NB4 (cell line): ENCODE results near the gene HOXB8.

Source experiments
- DNase-seq: peaks from one replicate; pipeline ENCODE4 v3.0.0; 2010; ENCODE audit warnings: low read depth
- H3K4me3 ChIP-seq: one replicate; pipeline ENCODE4 v1.5.1; 2011; ENCODE audit warnings: mild to moderate bottlenecking, low read depth, low read length, moderate library complexity
- MAX ChIP-seq: IDR thresholded peaks from 2 replicates; pipeline ENCODE4 v1.6.1; 2011; ENCODE audit warnings: low read depth, low read length
- MYC ChIP-seq: IDR thresholded peaks from 2 replicates; pipeline ENCODE4 v1.6.1; 2011; ENCODE audit warnings: low read depth, low read length
- POLR2A ChIP-seq: IDR thresholded peaks from 2 replicates; pipeline ENCODE4 v1.6.1; 2011; ENCODE audit warnings: mild to moderate bottlenecking; ENCODE audit not compliant: insufficient read length; ENCODE audit errors: extremely low read depth
- TF ChIP-seq, protein P1 (sequence below): IDR thresholded peaks from one replicate; pipeline ENCODE4 v1.5.1; 2012; ENCODE audit warnings: low read depth, low read length

Gene HOXB8

DNA sequence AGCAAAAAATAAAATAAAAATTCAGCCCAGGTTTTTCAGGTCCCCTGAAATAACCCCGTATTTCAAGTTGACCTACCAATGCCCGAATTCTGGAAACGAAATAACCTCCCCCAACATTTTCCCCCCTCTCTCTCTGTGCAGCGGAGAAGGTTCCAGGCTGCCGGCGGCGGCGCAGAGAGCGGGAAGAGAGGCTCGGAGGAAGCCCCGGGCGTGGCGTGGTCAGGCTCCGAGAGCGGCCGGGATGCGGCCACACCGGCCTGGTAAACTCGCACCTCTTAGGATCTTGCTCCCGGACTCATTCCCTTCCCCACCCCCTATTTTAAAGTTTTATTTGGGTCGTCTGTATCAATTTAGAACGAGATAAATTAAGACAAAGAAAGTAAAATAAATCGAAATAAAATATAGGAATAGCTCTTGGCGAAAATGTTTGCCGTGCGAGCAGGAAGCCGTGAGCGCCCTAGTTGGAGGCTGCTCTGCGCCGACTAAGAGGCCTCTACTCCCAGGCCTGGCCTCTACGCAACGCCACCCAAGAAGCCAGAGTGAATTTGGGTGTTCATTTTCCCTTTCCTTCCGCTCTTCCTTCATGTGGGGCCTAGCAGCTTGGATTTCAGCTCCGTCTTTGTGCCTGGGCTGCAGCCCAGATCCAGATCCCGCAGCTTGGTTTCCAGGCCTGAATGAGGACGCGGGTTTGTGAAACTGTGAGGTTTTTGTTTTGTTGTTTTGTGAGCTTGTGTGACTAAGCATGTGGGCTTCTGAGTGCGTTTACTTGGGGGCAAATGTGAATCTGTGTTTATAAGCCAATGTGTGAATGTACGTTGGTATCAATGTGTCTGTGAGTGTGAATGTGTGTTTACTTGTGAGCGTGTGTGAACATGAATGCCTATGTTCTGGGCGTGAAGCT is 8.9 kb downstream of the HOXB8 start:
- TF ChIP-seq, protein P1, sequence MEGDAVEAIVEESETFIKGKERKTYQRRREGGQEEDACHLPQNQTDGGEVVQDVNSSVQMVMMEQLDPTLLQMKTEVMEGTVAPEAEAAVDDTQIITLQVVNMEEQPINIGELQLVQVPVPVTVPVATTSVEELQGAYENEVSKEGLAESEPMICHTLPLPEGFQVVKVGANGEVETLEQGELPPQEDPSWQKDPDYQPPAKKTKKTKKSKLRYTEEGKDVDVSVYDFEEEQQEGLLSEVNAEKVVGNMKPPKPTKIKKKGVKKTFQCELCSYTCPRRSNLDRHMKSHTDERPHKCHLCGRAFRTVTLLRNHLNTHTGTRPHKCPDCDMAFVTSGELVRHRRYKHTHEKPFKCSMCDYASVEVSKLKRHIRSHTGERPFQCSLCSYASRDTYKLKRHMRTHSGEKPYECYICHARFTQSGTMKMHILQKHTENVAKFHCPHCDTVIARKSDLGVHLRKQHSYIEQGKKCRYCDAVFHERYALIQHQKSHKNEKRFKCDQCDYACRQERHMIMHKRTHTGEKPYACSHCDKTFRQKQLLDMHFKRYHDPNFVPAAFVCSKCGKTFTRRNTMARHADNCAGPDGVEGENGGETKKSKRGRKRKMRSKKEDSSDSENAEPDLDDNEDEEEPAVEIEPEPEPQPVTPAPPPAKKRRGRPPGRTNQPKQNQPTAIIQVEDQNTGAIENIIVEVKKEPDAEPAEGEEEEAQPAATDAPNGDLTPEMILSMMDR, result no peak
- TF ChIP-seq MAX (no peak), POLR2A (no peak), MYC (no peak)
- H3K4me3 ChIP-seq, result no peak overlapping the region
- no peak for DNase-seq

- DNase-seq, result no peak
- no peak overlapping the region for H3K4me3 ChIP-seq
- TF ChIP-seq POLR2A (no peak), MAX (no peak), MYC (no peak)
- TF ChIP-seq, protein P1, result no peak
Observed at GRCh38 chr17:48605409-48605919, 9.6 kb downstream of the HOXB8 start.

GRCh38 chr17:48604770-48605329 is 10.2 kb downstream of the HOXB8 start, which contains the start of gene HOXB6:
Gene HOXB6 (minus strand): TSS chr17:48604986. CDS start chr17:48598150, 6,836 bp downstream.
- no peak for DNase-seq
- TF ChIP-seq, protein P1, result no peak
- no peak for TF ChIP-seq MAX
- no peak for TF ChIP-seq MYC
- no peak for TF ChIP-seq POLR2A
- no peak within 1 kb of the TSS for H3K4me3 ChIP-seq

DNA sequence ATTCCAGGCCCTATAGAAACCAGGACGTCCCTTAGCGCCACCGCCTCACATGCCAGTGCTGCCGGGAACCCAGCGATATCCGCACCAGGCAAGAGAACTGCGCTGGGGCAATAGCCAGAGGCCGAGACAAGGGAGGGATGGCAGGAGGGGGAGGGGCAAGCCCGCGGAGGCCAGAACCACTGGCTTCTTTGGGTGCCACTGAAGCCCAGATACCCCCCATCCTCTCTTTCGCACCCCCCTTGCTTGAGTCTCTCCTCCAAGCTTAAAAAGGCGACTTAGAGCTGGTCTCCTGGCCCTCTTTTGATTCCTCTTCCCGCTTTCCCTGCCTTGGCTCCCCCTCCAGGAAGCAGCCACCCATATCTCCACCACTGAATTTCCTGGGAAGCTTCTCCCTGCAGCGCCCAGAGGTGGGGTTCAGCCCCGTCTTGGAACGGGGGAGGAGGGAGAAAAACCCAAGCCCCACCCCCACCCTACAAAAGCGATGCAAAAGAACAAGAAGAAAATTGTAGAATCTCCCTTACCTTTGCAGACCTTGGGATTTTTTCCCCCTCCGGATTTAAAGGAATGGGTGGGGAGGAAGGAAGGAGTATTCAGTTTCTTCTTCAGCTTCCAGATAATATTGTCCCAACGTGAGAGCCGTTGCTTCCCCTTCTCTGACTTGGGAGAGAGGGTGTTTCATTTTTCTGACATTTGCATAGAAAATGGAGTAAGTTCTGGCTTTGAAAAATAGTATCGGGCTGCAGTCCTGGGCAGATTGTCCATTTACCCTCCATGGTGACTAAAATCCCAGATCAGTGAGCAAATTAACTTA is 10.9 kb downstream of the HOXB8 start:
- no peak for DNase-seq
- no peak for TF ChIP-seq MAX
- no peak for TF ChIP-seq MYC
- TF ChIP-seq POLR2A, result no peak
- TF ChIP-seq, protein P1, result no peak
- H3K4me3 ChIP-seq, result no peak overlapping the region
